Stimulated activated CD4-positive, alpha-beta T cell treated with anti-CD3 and anti-CD28 coated beads, Interleukin-15, amount 100 ng/mL, for 1 hour (primary cell): ENCODE data around the gene TRPM6.

Experiments used
- DNase-seq, 2 donors: peaks; one replicate each; pipeline ENCODE4 v3.0.0-alpha.2; 2020; ENCODE audit warnings: low read depth in 1 of 2, low spot score in 1 of 2

The TRPM6 gene

GRCh38 chr9:74726581-74726980 is 161.1 kb downstream of the TRPM6 start:
- DNase-seq, result no peak

DNA sequence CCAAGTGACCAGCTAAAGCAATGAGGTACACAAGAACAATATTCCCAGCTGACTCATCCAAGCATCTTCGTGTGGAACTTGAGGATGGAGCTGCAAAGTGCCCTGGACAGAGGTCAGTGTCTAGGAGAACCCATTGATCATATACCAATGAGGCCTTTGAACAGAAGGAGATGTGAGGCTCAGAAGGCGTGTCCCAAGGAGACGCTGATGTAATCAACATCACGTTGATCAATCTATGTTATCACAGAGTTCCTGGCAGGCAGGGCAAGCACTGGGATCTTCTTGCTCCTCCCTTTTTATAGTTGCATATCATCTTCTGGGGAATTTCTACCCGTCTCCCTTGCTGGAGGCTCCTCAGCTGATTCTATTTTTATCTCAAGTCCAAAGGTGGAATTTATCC is 163.4 kb downstream of the TRPM6 start:
- no peak for DNase-seq

- DNase-seq, result no peak
Observed at GRCh38 chr9:74721696-74722660, 165.7 kb downstream of the TRPM6 start.

DNA sequence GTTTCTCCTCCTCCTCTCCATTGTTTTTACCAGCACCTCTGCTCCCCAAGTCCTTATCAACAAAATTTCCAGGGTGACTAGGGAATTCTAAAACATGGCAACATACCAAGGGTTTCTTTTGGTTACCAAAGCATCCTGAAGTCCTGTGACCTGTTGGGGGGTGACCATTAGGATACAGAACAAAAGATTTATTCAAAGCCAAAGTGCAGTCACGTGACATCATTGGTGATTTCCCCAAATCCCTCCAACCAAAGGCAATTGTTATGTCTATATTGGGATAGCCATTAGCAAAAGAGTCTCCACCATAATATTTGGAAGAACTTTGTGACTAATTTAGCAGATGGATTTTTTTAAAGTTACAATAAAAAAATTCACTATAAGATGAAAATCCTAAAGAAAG is 168.4 kb downstream of the TRPM6 start:
- no peak for DNase-seq

DNA sequence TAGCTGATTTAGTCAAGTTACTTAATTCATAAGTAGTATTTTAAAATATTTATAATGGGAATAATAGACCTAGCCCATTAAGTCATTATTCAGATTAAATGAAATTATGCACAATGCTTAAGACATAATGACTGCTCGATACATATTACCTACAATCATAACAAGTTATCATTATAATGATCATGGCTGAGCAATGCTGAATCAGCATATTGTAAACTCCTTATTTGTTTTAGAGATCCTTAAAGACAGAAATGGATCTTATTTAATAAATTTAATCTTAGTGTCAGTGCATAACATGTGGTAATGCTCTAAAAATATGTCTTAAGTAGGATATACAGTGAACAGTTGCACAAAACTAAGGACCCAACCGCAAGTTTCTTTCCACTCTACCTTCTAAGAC is 169.0 kb downstream of the TRPM6 start:
- no peak for DNase-seq

- no peak for DNase-seq
Observed at GRCh38 chr9:74711341-74711740, 176.4 kb downstream of the TRPM6 start.

- DNase-seq, result no peak
Observed at GRCh38 chr9:74697535-74697934, 190.2 kb downstream of the TRPM6 start.

- no peak for DNase-seq
Observed at GRCh38 chr9:74696520-74696919, 191.2 kb downstream of the TRPM6 start.

DNA sequence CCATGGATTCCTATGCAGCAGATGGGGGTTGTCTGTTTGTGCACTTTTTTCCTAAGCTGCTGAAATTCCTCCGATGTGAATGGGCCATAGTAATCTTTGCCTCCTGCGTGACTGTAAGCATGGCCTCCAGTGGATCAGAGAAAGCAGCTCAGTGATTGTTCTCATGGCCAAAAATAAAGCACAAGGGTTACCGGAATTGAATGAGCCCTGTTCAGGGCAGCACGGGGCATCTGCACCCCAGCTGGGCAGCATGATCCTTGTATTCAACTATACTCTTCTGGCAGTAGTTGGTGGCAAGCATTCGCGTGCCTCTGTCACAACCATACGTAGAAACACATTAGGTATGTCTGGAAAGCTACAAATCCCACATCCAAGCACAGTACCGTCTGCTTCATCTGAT is 196.7 kb downstream of the TRPM6 start:
- DNase-seq, result no peak

DNA sequence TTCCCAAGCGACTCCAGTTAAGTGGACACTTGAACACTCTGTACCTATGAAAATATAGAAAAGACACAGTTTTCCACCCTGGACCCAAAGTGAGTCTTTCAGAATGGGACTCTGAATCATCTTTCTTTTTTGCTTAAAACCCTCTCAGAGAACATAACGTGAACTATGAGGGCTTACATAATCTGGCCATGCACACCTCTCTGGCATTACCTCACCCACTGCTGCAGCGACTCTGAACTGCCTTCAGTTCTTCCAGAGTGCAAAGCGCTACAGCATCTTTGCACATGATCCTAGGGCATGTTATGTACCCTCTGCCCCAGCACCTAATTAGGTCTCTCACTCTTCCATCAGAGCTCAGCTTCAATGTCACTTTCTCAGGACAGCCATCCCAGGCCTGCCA is 204.4 kb downstream of the TRPM6 start:
- DNase-seq, result no peak

GRCh38 chr9:74681906-74682305 is 205.8 kb downstream of the TRPM6 start:
- no peak for DNase-seq

GRCh38 chr9:74674077-74674476 is 213.6 kb downstream of the TRPM6 start:
- no peak for DNase-seq
